Small intestine (tissue), 7 donors: Measurements from ENCODE around the gene TLDC2. TPM values are rescaled to one million over a fixed set of nuclear protein-coding genes. Genes with fewer than 3 reads are reported as not detected.
"Not testable (repeated sequence)": the region's sequence is repeated elsewhere in the genome, so short reads cannot be mapped to it uniquely, and the experiment has no call there.

Experiments used
- DNase-seq, 2 donors: peaks; one replicate each; pipeline versions ENCODE4 v3.0.0 to v3.0.0-alpha.2; 2013
- FAIRE-seq: peaks from 2 replicates; lab custom pipeline; 2012; peaks lifted over from hg19 to GRCh38; lab: Jason Lieb, UNC
- H3K27ac ChIP-seq, 3 donors: one replicate each; pipeline ENCODE4 v1.5.1; 2013; ENCODE audit warnings: low read length in 2 of 3, mild to moderate bottlenecking in 2 of 3, control low read depth in 1 of 3, inconsistent platforms in 1 of 3, low read depth in 1 of 3, moderate library complexity in 1 of 3
- H3K27me3 ChIP-seq, 3 donors: one replicate each; pipeline ENCODE4 v1.6.1; 2013; ENCODE audit warnings: low read length in 3 of 3, inconsistent platforms in 1 of 3; ENCODE audit not compliant: control insufficient read depth in 3 of 3, insufficient read depth in 3 of 3
- H3K36me3 ChIP-seq, 3 donors: one replicate each; pipeline ENCODE4 v1.6.1; 2013; ENCODE audit warnings: low read length in 3 of 3, inconsistent platforms in 1 of 3, low read depth in 1 of 3, mild to moderate bottlenecking in 1 of 3, moderate library complexity in 1 of 3; ENCODE audit not compliant: control insufficient read depth in 3 of 3, insufficient read depth in 2 of 3
- H3K4me1 ChIP-seq, 3 donors: one replicate each; pipeline ENCODE4 v1.6.1; 2013; ENCODE audit warnings: low read length in 2 of 3, inconsistent platforms in 1 of 3, low read depth in 1 of 3, mild to moderate bottlenecking in 1 of 3, moderate library complexity in 1 of 3; ENCODE audit not compliant: control insufficient read depth in 3 of 3, insufficient read depth in 2 of 3
- H3K4me3 ChIP-seq, 3 donors: one replicate each; pipeline ENCODE4 v1.5.1; 2013; ENCODE audit warnings: low read length in 3 of 3, control low read depth in 1 of 3, inconsistent platforms in 1 of 3, low read depth in 1 of 3, mild to moderate bottlenecking in 1 of 3, moderate library complexity in 1 of 3
- H3K9me3 ChIP-seq, 2 donors: one replicate each; pipeline ENCODE4 v1.6.1; 2013; ENCODE audit warnings: low read depth in 1 of 2, low read length in 1 of 2; ENCODE audit not compliant: control insufficient read depth in 2 of 2, insufficient read depth in 1 of 2
- WGBS, 3 donors: extraction: QIAGEN DNeasy Blood & Tissue Kit; methylation state at CpG; one replicate each; pipeline ENCODE4 v1.1.7; 2013; 5-methylcytosine and 5-hydroxymethylcytosine counted together
- polyA plus RNA-seq, 4 donors: library from polyadenylated mRNA; stranded (reverse) in 3 of 4; unstranded in 1 of 4; fragments of 200-250 nt in 3 of 4; fragments of 120-200 nt in 1 of 4; gene quantifications; one replicate each; pipeline versions ENCODE4 v1.2.1 to v1.2.3, GENCODE V29; 2013
- donor health status: healthy with polysubstance abuse.
- donor health status: control.
- donor health status: control.
- donor health status: Bipolar disorder and iron deficiency.
- donor health status: healthy.

TLDC2 gene
- polyA plus RNA-seq, 4 donors, result 19.5 to 61.6 (median 32.4) TPM

DNA sequence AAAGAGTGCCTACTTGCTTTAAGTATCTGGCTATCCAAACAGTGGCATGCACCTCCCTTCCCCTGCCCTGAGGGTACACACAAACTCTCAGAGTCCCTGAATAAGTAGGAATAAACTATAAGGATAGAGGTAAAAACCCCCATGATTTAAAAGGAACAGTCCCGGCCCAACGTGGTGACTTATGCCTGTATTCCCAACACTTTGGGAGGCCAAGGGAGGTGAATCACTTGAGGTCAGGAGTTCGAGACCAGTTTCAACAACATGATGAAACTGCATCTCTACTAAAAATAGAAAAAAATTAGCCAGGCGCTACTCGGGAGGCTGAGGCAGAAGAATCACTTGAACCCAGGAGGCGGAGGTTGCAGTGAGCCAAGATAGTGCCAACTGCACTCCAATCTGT, 53.4 kb downstream of the TLDC2 start:
- no peaks in the 10 kb centered on the region for H3K9me3 ChIP-seq
- H3K4me3 ChIP-seq, result no peak overlapping the region
- FAIRE-seq, result no peak
- no peak overlapping the region for H3K27ac ChIP-seq
- no peaks in the 10 kb centered on the region for H3K4me1 ChIP-seq
- WGBS, 3 donors, result 83 to 89% (median 87%) methylated on average over 6 of the region's 6 CpGs
- no peak for DNase-seq
- no peaks in the 10 kb centered on the region for H3K27me3 ChIP-seq
- peaks cover 2 to 18% (median 7%) of the 10 kb centered on the region in 3 donors for H3K36me3 ChIP-seq

DNA sequence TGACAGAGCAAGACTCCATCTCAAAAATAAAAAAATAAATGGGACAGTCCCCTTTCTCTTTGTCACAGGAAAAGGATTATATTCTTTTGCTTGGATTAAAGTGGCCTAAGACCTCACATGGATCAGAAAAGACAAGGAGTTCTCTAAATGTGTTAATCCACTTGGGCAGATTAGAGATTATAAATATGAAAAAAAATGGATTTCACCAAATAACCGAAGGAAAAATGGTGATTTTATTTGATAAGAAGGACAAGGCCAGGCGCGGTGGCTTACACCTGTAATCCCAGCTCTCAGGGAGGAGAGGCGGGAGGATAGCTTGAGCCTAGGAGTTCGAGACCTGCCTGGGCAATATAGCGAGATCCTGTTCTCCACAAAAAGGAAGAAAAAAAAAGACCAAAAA, 53.8 kb downstream of the TLDC2 start:
- no peaks in the 10 kb centered on the region for H3K9me3 ChIP-seq
- 92 to 99% (median 97%) methylated on average over 6 of the region's 6 CpGs for WGBS, 3 donors

DNA sequence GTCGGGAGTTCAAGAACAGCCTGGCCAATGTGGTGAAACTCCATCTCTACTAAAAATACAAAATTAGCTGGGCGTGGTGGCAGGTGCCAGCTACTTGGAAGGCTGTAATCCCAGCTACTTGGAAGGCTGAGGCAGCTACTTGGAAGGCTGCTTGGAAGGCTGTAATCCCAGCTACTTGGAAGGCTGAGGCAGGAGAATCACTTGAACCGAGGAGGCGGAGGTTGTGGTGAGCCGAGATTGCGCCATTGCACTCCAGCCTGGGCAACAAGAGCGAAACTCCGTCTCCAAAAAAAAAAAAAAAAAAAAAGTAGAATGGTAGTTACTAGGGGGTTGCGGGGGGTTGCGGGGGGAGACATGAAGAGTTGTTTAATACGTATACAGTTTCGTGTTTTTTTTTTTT, 56.1 kb downstream of the TLDC2 start:
- not testable (repeated sequence) for H3K27me3 ChIP-seq, DNase-seq, H3K4me3 ChIP-seq, H3K4me1 ChIP-seq, H3K9me3 ChIP-seq, FAIRE-seq
- 84 to 95% (median 94%) methylated on average over 12 of the region's 12 CpGs for WGBS, 3 donors
- Histone ChIP-seq H3K36me3 (peaks cover 5 to 23% (median 10%) of the 10 kb centered on the region in 3 donors), H3K27ac (peak overlapping the region in 1 of 3 donors; percentile 31)

More for the DNA sequence above, 53.8 kb downstream of the TLDC2 start:
- no peak for DNase-seq
- Histone ChIP-seq H3K27me3 (no peaks in the 10 kb centered on the region), H3K27ac (no peak overlapping the region), H3K36me3 (peaks cover 2 to 22% (median 7%) of the 10 kb centered on the region in 3 donors), H3K4me3 (no peak overlapping the region), H3K4me1 (no peaks in the 10 kb centered on the region)
- no peak for FAIRE-seq

DNA sequence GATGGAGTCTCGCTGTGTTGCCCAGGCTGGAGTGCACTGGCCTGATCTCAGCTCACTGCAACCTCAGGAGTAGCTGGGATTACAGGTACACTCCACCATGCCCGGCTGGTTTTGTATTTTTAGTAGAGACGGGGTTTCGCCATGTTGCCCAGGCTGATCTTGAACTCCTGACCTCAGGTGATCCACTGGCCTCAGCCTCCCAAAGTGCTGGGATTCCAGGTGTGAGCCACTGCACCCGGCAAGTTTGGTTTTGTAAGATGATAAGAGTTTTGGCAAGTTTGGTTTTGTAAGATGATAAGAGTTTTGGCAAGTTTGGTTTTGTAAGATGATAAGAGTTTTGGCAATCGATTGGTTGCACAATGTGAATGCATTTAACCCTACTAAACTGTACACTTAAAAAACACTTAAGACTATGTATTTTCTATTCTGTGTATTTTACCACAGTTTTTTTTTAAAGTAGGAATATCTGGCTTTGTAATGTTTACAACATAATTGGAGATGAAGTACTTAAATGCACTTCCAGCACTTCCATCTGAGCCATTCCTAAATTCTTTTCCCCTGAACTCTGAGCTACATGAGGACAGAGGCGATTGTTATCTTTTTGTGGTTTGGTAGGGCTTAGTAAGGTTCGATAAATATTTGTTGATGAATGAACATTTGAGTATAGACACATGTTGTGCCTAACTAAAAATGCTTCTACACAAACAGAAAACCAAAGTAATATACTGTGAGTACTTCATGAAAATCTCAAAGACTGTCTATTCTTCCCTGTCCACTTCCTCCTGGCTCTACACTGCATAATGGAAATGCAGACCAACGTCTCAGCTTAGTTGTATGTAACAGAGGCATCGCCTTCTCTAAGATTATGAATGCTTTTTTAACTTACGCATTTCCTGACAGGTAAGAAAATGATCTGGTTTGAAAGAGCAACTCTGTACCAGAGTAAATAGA, 56.8 kb downstream of the TLDC2 start:
- Histone ChIP-seq H3K4me3 (no peak overlapping the region), H3K27me3 (no peaks in the 10 kb centered on the region), H3K27ac (no peak overlapping the region), H3K36me3 (peaks cover 5 to 22% (median 10%) of the 10 kb centered on the region in 3 donors), H3K4me1 (no peaks in the 10 kb centered on the region), H3K9me3 (no peaks in the 10 kb centered on the region)
- WGBS, 3 donors, result 65 to 70% (median 66%) methylated on average over 11 of the region's 11 CpGs
- no peak for FAIRE-seq
- no peak for DNase-seq

DNA sequence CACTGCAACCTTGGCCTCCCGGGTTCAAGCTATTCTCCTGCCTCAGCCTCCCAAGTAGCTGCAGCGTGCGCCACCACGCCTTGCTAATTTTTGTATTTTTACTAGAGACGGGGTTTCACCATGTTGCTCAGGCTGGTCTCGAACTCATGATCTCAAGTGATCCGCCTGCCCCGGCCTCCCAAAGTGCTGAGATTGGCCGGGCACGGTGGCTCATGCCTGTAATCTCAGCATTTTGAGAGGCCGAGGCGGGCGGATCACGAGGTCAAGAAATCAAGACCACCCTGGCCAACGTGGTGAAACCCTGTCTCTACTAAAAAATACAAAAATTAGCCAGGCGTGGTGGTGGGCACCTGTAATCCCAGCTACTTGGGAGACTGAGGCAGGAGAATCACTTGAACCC, 57.6 kb downstream of the TLDC2 start:
- H3K9me3 ChIP-seq, H3K4me3 ChIP-seq, DNase-seq, H3K4me1 ChIP-seq, FAIRE-seq, H3K27ac ChIP-seq, H3K27me3 ChIP-seq: not testable (repeated sequence)
- WGBS, 3 donors, result 95 to 97% (median 96%) methylated on average over 16 of the region's 16 CpGs
- peaks cover 5 to 22% (median 12%) of the 10 kb centered on the region in 3 donors for H3K36me3 ChIP-seq

DNA sequence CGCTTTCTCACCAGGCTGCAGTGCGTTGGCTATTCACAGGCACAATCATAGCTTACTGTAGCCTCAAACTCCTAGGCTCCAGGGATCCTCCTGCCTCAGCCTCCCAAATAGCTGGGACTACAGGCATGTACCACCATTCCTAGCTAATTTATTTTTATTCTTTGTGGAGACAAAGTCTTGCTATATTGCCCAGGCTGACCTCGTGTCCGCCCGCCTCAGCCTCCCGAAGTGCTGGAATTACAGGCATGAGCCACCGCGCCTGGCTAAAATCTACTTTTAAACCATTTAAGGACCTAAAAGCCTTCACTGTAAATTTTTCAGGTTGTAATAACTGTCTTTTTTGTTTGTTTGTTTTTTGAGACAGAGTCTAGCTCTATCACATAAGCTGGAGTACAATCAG, 60.4 kb downstream of the TLDC2 start:
- no peaks in the 10 kb centered on the region for H3K9me3 ChIP-seq
- WGBS, 3 donors, result 95 to 98% (median 96%) methylated on average over 8 of the region's 8 CpGs
- peak overlapping the region in 1 of 3 donors; percentile 17 for H3K27ac ChIP-seq
- no peaks in the 10 kb centered on the region for H3K4me1 ChIP-seq
- FAIRE-seq, result no peak
- H3K4me3 ChIP-seq, result no peak overlapping the region
- DNase-seq, result no peak
- no peaks in the 10 kb centered on the region for H3K27me3 ChIP-seq
- H3K36me3 ChIP-seq, result peaks cover 5 to 25% (median 8%) of the 10 kb centered on the region in 3 donors

DNA sequence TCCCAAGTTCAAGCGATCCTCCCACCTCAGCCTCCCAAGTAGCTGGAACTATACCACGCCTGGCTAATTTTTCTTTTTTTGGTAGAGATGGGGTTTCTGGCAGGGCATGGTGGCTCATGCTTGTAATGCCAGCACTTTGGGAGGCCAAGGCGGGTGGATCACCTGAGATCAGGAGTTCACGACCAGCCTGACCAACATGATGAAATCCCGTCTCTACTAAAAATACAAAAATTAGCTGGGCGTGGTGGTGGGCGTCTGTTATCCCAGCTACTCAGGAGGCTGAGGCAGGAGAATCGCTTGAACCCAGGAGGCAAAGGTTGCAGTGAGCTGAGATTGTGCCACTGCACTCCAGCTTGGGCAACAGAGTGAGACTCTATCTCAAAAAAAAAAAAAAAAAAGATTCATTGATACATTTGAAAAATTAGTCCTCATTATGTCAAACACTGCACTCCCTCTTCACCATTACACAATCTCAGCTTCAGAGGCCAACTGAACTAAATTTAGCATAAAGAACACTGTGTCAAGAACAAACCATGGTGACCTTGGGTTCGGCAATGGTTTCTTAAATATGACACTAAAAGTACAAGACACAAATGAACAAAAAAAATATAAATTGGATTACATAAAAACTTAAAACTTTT, 60.9 kb downstream of the TLDC2 start:
- peak overlapping the region in 1 of 3 donors; percentile 17 for H3K27ac ChIP-seq

DNA sequence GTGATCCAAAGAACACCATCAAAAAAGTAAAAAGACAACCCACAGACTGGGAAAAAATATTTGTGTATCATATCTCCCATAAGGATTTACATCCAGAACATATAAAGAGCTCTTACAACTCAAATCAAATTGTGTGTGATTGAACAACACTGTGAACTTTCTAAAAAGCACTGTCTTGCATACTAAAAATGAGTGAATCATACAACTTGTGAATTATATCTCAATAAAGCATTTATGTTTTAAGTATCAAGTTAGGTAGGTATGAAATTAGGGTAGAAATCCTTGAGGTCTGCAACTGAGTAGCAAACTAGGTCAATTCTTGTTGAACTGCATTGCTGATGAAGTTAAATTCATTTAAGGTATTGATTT, 61.4 kb downstream of the TLDC2 start:
- no peak overlapping the region for H3K27ac ChIP-seq
- H3K9me3 ChIP-seq, result no peaks in the 10 kb centered on the region
- peaks cover 5 to 20% (median 8%) of the 10 kb centered on the region in 3 donors for H3K36me3 ChIP-seq
- H3K4me1 ChIP-seq, result no peaks in the 10 kb centered on the region
- no peak for DNase-seq
- H3K27me3 ChIP-seq, result no peaks in the 10 kb centered on the region
- no peak for FAIRE-seq
- H3K4me3 ChIP-seq, result no peak overlapping the region

More for the DNA sequence above, 60.9 kb downstream of the TLDC2 start:
- WGBS, 3 donors, result 80 to 90% (median 86%) methylated on average over 9 of the region's 9 CpGs
- not testable (repeated sequence) for H3K4me1 ChIP-seq, H3K9me3 ChIP-seq, H3K4me3 ChIP-seq, FAIRE-seq, H3K27me3 ChIP-seq, DNase-seq
- H3K36me3 ChIP-seq, result peaks cover 5 to 23% (median 8%) of the 10 kb centered on the region in 3 donors
